Right lung (tissue), 5 donors: ENCODE measurements around the gene KRT73. TPM values are rescaled to one million over a fixed set of nuclear protein-coding genes. Genes with fewer than 3 reads are reported as not detected.

ENCODE experiments used
- DNase-seq, 2 donors: peaks; one replicate each; pipeline ENCODE4 v3.0.0-alpha.2; 2013
- polyA plus RNA-seq, 5 donors: library from polyadenylated mRNA; unstranded; fragments of 120-200 nt; gene quantifications; one replicate each; pipeline versions ENCODE4 v1.2.1 to v1.2.3, GENCODE V29; 2013; ENCODE audit warnings: inconsistent platforms in 1 of 5, low replicate concordance in 1 of 5; ENCODE audit not compliant: insufficient read length in 5 of 5, insufficient read depth in 1 of 5

KRT73 gene
- polyA plus RNA-seq, 5 donors = 0.10 to 0.19 (median 0.15) TPM; not detected in 1

- no peak for DNase-seq
Observed at GRCh38 chr12:52622349-52622748, 4.0 kb upstream of the KRT73 start.

- DNase-seq = no peak
Observed at GRCh38 chr12:52618866-52619265, 507 bp upstream of the KRT73 start.

- DNase-seq = no peak
Observed at GRCh38 chr12:52617403-52617785, 965 bp downstream of the KRT73 start.

GRCh38 chr12:52616680-52617402, 1.5 kb downstream of the KRT73 start:
- no peak for DNase-seq

GRCh38 chr12:52615912-52616311, 2.4 kb downstream of the KRT73 start:
- no peak for DNase-seq

- no peak for DNase-seq
Observed at GRCh38 chr12:52615208-52615868, 3.0 kb downstream of the KRT73 start.

- DNase-seq = no peak
Observed at GRCh38 chr12:52614381-52615207, 3.8 kb downstream of the KRT73 start.

GRCh38 chr12:52613384-52614030, 4.9 kb downstream of the KRT73 start:
- no peak for DNase-seq

GRCh38 chr12:52612431-52613383, 5.7 kb downstream of the KRT73 start:
- DNase-seq = no peak

GRCh38 chr12:52611080-52611468, 7.3 kb downstream of the KRT73 start:
- no peak for DNase-seq

- DNase-seq = no peak
Observed at GRCh38 chr12:52608826-52609630, 9.3 kb downstream of the KRT73 start.

- no peak for DNase-seq
Observed at GRCh38 chr12:52608161-52608560, 10.2 kb downstream of the KRT73 start.

GRCh38 chr12:52607314-52607713, 11.0 kb downstream of the KRT73 start:
- DNase-seq = no peak

GRCh38 chr12:52606581-52607218, 11.7 kb downstream of the KRT73 start:
- DNase-seq = no peak

GRCh38 chr12:52606096-52606495, 12.3 kb downstream of the KRT73 start:
- DNase-seq = no peak

- no peak for DNase-seq
Observed at GRCh38 chr12:52605542-52605941, 12.8 kb downstream of the KRT73 start.

GRCh38 chr12:52604859-52605258, 13.5 kb downstream of the KRT73 start:
- no peak for DNase-seq

- DNase-seq = no peak
Observed at GRCh38 chr12:52603314-52603713, 15.0 kb downstream of the KRT73 start.

GRCh38 chr12:52602552-52602951, 15.8 kb downstream of the KRT73 start:
- DNase-seq = no peak

- no peak for DNase-seq
Observed at GRCh38 chr12:52601671-52602070, 16.7 kb downstream of the KRT73 start.
